Stimulated activated CD4-positive, alpha-beta T cell treated with anti-CD3 and anti-CD28 coated beads, Interleukin-4, amount 100 ng/mL, for 1 hour (primary cell): Measurements from ENCODE around the gene RPS25.
"Not testable (repeated sequence)": the region's sequence is repeated elsewhere in the genome, so short reads cannot be mapped to it uniquely, and the experiment has no call there.

Experiments
- DNase-seq: peaks from one replicate; pipeline ENCODE4 v3.0.0-alpha.2; 2020

The RPS25 gene

DNA sequence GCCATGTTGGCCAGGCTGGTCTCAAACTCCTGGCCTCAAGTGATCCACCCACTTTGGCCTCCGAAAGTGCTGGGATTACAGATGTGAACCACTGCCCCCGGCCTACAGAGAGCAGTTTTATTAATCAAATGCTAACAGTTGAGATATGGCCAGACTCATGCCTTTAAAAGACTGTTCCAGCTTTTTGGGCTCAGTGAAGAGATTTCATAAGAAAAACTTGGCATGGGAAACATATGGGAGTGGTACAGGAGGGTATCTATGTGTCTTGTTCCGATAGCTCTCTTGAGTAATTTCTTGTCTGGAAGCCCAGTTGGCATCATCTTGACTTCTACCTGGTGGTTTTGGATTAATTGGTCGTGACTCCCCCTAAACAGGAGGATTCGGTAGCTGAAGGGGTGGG, 20.7 kb upstream of the RPS25 start:
- no peak for DNase-seq

DNA sequence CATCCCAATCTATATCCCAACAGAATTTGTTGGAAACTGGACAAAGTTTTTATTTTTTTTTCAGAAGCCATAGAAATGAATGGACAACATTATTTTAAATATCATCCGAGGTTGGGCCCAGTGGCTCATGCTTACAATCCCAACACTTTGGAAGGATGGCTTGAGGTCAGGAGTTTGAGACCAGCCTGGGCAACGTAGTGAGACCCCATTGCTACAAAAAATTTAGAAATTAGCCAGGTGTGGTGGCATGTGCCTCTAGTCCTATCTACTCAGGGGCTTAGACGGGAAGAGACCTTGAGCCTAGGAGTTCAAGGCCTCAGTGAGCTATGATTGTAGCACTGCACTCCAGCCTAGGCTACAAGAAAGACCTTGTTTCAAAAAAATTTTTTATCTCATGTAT, 16.7 kb upstream of the RPS25 start:
- DNase-seq: no peak

DNA sequence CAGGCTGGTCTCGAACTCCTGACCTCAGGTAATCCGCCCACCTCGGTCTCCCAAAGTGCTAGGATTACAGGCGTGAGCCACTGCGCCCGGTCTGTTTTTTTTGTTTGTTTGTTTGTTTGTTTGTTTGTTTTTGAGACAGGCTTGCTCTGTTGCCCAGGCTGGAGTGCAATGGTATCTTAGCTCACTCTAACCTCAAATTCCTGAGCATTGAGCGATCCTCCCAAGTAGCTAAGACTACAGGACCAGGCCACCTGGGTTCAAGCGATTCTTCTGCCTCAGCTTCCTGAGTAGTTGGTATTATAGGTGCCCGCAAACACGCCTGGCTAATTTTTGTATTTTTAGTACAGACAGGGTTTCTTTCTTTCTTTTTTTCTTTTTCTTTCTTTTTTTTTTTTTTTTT, 15.3 kb upstream of the RPS25 start:
- not testable (repeated sequence) for DNase-seq

DNA sequence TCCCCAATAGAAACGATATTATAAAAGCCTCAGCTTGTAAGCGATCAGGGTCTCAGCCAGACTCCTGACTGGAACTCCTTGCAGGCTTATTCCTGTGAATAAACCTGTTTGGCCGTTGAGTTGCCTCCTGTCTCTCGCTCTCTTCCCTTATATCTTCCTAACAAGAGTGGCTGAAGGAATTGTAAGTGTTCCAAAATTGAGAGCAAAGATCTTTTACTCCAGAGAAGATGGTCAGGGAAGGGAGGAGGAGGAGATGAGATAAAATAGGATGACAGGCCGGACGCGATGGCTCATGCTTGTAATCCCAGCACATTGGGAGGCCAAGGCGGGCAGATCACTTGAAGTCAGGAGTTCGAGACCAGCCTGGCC, 13.8 kb upstream of the RPS25 start:
- DNase-seq: no peak

DNA sequence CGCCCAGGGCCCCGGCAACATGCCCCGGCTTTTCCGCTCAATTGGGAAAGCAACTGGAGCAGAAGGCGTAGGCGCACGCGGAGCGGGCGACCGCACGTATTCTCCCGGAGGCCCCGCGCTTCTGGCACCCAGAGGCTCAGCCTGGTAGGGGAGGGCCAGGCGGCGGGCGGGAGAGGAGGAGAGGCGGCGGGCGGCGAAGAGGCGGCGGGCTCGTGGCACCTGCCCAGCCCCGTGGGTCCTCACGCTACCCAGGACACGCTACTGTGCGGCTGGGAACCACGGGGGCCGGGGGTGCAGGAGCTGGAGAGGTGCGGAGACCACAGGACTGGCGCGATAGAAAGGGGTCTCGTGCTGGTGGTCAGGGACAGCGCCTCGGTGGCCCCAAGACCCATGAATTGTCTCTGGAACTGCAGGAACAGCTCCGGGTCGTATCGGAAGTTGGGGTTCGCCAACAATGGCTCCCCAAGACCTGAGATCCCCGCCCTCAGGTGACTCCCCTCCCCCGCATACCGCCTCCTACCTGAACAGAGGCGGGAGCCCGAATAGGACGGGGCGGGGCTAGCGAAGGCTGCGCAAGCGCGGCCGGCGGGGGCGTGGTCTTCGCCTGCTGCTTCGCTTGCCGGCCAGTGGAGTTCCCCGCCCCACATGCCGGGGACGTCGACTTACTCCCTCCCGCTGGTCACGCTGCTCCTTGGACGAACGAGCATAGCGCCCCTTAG, 12.3 kb upstream of the RPS25 start, which contains the start of gene SLC37A4:
Gene SLC37A4 (minus strand): TSS at position 549 of the 719 bp plus-strand sequence.
- peak; percentile 99 for DNase-seq

DNA sequence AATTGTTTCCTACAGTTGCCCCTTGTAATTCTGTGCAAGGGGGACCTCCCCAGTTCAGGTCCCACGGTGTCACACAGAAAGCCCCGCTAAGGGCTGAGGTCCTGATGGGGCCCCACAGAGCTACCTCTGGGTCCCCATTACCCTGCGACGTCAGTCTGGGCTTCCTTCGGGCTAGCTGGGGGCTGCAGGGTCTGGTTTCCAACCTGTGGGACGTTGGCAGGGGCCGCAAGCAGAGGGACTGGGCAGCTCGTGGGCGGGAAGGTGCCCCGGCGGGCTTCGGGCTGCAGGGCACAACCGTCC, 11.8 kb upstream of the RPS25 start:
- peak; percentile 19 for DNase-seq

DNA sequence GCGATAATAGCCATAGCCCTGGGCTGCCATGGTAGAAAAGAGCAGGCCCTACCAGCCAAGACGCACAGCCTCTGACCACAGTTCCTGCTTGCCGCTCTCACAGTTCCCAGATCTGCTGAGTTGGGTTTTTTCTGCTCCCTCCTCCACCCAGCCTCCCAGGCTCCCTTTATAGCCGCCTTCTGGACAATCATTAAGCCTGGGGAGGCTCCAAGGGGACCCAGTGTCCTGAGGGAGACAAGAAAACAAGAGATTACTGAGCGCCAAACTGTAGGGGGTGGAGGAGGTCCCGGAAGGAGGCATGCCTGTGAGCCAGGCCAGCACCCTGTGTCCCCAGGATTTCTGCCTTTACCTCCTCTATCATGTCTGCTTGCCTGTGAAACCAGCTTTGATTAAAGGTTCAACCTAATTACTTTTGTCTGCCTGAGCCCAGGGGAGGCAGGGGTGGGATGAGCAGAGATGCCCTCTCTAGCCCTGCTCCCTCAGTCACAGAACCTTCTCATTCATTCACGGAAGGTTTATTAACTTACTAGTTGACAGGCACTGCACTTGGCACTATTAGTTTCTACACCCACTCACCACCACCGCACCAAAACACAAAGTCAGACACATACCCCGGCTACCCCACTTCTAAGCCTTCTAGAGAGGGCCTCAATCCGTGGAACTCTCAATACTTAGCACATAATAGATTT, 11.3 kb upstream of the RPS25 start:
- peak; percentile 54 for DNase-seq

DNA sequence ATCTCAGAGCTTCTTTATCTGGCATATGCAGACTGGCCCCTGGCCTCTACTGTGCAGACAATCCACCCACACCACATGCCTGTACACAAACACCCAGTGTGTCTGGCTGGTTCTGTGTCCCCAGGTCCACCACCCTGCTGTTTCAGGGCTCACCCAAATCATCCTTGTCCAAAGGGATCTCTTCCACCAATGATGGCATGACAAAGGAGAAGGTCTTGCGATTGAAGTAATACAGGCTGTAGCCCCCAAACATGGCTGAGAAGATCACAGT, 10.9 kb upstream of the RPS25 start:
- no peak for DNase-seq

DNA sequence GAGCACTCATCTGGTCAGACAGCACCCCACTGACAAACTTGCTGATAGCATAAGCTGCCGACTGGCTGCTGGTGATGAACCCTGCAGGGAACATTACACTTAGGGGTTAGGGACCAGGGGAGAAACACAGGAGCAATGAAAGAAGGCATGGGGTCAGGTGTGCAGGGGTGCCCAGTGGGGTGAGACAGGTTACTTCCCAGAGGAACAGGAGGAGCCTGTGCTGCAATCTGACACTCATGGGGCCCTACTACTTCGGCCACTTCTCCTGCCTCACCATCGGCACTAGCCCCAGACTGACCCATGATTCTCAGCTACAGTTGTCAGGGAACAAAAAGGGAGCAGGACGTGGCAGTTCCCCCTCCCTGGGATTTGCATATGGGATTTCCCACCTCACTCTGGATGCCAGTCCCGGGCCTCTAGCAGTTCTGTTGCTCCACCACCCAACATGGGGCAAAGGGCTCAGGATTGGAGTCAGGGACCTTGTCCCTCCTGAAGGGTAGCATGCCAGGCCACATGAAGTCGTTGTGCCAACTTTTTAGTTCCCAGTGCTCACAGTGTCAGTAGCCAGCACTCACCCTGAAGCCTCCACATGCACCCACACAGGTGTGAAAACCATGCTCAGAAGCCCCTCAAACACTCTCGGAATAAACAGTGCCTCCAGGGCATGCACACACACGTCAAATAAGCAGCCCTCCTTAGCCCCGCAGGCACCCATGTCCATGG, 10.4 kb upstream of the RPS25 start:
- DNase-seq: no peak

DNA sequence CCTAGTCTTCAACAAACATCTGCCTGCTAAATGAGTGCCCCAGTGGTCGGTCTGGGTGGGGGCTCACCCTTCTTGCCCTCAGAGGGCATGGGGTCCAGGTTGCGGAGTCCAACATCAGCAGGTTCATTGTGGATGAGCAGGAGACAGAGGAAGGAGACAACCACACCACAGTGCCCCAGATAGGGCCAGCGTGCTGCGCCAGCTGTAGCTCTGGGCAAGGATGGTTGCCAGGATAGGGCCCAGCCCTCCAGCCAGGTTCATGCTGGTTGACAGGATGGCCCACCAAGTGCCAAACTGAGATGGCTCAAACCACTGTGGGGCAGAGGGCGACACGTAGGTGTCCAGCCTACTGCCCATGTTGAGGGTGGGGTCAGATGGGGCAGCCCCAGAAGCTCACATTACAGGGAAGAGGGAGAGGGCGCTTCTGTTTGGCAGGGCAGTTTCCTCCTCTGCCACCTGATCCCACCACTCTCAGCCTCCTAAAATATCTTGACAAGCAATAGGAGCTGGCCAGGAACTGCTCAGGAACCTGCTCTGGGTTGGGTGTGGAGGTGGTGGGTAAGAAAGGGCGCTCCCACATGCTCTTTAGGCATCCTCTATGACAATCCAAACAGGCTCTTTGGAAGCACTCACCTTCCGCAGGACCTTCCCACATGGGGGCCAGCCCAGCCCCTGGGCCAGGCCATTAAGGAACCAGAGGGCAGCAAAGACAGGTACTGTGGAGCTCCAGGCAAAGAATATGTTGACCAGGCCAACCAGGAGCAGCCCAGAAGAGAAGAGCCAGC, 9.6 kb upstream of the RPS25 start:
- no peak for DNase-seq

DNA sequence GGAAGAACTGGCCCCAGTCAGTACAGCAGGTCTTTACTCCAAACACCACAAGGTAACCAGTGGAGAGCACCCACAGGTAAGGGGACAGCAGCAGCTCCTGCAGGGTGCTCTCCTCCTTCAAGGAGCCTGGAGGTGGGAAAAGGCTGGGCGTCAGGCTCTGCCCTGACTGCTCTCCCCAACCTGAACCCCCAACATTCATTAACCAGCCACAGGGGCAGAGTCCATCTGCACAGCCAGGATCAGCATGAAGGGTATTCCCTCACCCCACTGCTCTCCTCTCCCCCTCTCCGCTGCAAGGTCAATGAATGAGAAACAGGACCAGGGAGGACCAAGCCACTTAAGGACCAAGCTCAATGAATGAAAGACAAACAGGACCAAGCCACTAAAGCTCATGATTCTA, 8.8 kb upstream of the RPS25 start:
- DNase-seq: no peak

DNA sequence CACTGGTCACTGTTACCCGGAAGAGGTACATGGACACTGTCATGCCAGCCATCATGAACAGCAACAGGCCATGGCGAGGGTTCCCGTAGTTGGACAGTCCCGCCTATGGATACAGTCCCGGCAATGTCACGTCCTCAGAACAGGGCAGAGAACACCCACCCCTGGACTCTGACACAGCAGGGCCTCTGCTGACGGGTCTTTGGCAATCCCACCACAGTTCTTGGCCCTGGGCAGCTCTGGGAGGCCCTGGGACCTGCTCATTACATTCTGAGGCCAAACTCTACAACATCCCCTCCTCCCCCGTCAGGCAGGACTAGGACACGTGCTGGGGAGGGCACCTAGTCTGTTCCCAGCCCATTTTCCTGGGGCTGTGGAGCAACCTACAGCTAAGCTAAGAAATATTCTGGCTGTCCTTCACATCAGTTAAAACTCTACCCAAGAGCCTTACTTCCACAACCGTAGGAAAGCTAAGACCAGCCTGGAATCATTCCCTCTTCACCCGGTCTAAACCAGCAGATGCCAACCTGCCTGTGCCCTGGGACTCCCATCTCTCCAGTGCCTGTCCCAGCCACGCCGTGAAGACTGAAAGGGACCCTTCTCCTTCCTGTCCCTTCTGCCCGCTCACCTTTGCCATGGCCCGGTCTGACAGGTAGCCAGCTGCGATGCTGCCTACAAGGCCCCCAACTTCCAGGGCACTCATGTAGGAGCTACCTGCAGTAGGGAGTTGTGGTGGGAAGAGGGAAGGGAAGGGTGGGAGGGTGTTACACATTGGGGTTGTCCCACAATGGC, 8.0 kb upstream of the RPS25 start:
- DNase-seq: no peak

DNA sequence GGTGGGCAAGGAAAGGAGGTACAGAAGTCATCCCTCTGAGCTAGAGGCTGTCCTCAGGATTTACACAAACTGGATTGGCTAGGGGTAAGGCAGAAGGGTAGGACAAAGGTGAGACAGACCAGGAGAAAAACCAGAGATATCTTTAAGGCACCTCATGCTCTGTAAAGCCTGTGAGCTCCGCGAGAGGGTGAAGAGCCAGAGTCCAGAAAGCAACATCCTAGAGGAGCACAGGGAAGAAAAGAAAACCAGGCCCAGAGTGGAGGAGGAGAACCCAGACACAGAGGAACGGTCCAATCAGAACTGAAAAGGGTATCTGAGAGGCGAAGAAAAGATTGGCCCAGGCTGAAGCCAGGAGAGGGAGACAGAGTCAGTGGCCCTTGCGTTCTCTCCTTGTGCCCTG, 7.4 kb upstream of the RPS25 start:
- no peak for DNase-seq

DNA sequence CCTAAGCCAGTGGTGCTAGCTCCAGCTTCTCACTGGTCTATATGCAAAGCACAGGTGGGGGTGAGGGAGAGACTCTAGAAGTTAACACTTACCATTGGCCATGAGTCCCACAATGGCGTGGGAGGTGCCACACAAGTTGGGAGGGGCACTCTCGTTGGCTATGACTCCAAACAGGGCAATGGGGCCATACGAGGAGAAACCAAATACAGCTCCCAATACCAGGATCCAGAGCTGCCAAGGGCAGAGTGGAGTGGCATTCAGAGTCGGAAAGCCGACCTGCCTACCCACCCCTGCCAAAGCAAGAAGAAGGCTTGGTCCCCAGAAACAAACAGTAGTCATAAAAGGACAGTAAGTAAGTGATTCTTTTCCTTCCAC, 6.9 kb upstream of the RPS25 start:
- no peak for DNase-seq

DNA sequence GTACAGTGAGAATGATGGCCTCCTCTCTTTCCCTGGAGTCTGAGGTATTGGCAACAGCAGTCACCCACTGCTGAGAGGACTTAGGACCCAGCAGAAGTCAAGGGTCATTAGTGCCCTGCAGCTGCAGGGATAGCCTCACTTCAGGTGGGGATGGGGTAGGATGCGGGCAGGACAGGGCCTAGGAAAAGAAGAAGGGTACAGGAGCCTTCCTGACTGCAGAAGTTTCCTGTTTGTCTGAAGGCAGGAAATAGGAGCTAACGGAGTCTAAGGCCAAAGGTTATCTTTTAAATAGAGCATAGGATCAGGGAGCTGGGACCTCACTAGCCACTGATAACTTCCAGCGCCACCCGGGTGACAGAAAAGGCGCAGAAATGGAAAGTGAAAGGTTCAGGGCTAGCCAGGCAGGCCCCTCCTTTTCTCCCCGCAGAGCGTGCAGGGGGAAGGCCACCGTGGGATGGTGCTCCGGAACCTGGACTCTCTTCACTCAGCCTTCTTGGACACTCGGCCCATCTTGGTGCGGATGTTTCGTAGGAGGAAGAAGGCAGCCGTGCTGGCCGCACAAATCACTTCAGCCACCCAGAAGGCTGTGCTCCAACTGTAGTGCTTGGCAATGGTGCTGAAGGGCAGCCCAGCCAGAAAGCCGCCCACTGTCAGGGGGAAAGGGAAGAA, 6.4 kb upstream of the RPS25 start:
- no peak for DNase-seq

DNA sequence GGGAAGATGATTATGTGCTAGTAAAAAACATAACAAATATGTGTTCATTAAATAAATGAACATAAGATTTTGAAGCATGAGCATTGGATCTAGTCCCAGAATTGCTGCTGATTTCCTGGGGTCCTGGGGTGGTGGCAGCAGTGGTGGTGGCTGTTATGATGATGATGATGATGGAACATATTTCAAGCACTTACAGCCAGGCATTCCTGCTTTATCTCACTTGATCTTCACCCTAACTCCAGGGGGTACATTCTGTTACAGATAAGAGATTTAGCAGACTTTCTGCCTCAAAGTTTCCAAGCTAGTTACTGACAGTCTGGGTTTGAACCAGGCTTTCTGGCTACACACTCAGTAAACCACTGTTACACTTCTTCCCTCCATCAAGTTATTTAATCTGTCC, 5.6 kb upstream of the RPS25 start:
- DNase-seq: no peak

DNA sequence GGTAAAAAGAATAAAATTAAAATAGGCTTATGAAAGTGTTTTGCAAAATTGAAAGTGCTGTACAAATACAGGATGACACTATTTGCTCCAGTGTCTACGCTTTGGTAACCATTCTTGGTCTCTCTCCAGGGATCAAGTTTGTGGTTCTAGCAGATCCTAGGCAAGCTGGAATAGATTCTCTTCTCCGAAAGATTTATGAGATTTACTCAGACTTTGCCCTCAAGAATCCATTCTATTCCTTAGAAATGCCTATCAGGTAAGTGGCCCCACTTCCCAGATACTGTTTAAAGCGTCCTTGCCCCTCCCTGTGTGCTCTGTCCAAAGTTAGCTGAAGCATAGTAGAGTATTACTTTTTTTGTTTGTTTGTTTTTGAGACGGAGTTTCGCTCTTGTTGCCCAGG, 3.5 kb upstream of the RPS25 start:
- DNase-seq: no peak

DNA sequence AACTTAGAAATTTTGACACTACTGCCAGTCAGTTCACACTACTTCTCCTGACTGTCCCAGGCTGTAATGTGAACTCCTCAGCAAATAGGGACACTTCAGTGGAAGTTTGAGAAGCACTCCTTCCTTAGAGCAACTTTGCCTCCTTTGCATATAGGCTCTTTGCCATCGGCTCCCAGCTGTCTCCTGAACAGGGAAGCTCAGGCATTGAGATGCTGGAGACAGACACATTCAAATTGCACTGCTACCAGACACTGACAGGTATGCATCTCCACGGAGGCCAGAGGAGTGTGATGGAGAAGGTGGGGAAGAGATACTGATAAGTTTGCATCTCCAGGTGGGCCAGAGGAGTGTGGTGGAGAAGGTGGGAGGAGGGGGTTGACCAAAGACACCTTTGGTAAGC, 1.9 kb upstream of the RPS25 start:
- DNase-seq: no peak

DNA sequence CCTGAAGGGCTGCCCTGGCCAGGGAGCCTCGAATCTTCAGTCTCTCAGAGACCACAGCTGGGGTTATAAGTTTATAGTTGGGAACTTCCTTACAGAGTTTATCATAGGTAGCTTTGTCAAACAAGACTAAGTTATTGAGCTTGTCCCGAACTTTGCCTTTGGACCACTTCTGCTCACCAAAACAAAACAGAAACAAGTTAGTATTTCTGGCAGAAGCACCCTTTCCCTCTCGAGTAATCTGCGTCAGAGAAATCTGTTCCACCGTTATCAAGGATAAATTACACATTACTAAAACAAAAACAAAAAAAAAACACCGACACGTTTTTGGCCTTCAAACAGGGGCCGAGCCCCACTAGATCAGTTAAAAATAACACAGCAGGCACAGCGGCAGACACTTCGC, 766 bp downstream of the RPS25 start:
- not testable (repeated sequence) for DNase-seq

DNA sequence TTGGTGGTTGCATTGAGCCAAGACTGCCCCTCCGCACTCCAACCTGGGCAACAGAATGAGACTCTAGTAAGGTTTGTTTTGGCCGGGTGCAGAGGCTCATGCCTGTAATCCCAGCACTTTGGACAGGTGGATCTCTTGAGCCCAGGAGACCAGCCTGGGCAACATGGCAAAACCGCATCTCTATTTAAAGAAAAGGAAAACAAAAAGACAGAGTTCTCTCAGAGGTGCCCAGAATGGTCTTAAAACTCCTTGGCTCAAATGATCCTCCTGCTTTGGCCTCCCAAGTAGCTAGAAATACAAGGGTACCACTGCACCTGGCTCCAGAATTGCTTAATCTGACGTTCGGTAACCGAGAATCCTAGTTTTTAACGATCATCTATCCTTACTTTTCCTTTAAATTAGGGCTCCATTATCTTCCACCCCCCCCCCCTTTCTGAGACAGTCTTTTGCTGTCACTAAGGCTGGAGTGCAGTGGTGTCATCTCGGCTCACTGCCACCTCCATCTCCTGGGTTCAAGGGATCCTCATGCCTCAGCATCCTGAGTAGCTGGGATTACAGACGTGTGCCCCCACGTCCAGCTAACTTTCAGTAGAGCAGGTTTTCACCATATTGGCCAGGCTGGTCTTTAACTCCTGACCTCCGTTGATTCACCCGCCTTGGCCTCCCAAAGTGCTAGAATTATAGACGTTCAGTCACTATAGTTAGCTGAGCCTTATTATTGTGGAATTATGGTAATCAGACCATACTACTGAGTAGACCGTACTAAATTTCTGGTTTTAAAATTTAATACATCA, 1.7 kb downstream of the RPS25 start:
- DNase-seq: no peak

DNA sequence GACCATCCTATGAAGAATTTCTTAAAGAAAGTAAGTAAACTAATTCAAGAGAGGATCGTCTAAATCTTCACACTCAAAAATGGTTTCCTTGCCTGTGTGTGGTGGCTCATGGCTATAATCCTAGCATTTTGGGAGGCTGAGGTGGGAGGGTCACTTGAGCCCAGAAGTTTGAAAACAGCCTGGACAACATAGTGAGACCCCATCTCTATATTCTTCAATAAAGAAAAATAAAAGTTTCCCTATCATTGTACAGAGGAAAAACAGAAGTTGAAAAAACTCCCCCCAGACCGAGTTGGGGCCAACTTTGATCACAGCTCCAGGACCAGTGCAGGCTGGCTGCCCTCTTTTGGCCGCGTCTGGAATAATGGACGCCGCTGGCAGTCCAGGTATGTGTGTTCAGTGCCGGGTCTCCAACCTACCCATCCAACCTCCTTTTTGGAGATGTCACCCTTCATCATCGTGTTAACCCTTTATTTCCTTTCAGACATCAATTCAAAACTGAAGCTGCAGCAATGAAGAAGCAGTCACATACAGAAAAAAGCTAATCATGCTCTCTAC, 3.0 kb downstream of the RPS25 start:
- DNase-seq: no peak
